ENCODE results near the gene NUCB1. TPM values are rescaled to one million over a fixed set of nuclear protein-coding genes. Genes with fewer than 3 reads are reported as not detected.
A peak's percentile ranks its signal among the peaks of the same experiment; 100 is the strongest.

The NUCB1 gene
- total and polyA plus RNA-seq, 9 of the 15 experiments (the other 6 are each of a cell fraction or from before 2014, with no cell fraction given): 3.1 to 153 (median 71.7) TPM

GRCh38 chr19:48967346-48968178 lies 67.5 kb downstream of the NUCB1 start (continued):
- TF ChIP-seq, protein P1, sequence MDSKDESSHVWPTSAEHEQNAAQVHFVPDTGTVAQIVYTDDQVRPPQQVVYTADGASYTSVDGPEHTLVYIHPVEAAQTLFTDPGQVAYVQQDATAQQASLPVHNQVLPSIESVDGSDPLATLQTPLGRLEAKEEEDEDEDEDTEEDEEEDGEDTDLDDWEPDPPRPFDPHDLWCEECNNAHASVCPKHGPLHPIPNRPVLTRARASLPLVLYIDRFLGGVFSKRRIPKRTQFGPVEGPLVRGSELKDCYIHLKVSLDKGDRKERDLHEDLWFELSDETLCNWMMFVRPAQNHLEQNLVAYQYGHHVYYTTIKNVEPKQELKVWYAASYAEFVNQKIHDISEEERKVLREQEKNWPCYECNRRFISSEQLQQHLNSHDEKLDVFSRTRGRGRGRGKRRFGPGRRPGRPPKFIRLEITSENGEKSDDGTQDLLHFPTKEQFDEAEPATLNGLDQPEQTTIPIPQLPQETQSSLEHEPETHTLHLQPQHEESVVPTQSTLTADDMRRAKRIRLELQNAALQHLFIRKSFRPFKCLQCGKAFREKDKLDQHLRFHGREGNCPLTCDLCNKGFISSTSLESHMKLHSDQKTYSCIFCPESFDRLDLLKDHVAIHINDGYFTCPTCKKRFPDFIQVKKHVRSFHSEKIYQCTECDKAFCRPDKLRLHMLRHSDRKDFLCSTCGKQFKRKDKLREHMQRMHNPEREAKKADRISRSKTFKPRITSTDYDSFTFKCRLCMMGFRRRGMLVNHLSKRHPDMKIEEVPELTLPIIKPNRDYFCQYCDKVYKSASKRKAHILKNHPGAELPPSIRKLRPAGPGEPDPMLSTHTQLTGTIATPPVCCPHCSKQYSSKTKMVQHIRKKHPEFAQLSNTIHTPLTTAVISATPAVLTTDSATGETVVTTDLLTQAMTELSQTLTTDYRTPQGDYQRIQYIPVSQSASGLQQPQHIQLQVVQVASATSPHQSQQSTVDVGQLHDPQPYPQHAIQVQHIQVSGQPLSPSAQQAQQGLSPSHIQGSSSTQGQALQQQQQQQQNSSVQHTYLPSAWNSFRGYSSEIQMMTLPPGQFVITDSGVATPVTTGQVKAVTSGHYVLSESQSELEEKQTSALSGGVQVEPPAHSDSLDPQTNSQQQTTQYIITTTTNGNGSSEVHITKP (IDR thresholded peaks at IDR 0.05; ENCODE audit: partially characterized antibody): peak; percentile 65
- TF ChIP-seq ESRRA (IDR thresholded peaks at IDR 0.05; ENCODE audit: borderline replicate concordance, low read depth): no peak
- TF ChIP-seq DACH1 (IDR thresholded peaks at IDR 0.05; ENCODE audit: partially characterized antibody): no peak
- no peak for TF ChIP-seq TCF7 (IDR thresholded peaks at IDR 0.05; ENCODE audit: borderline replicate concordance)
- TF ChIP-seq SP2 (IDR thresholded peaks at IDR 0.05; ENCODE audit: extremely low read depth, low read depth, low read length, poor library complexity, severe bottlenecking): no peak
- TF ChIP-seq MEF2D (tag; conservative IDR thresholded peaks at IDR 0.05; ENCODE audit: low read depth): no peak
- TF ChIP-seq ELF2 (CRISPR knock-in tag; IDR thresholded peaks at IDR 0.05): peak; percentile 81
- no peak for TF ChIP-seq ATF1 (CRISPR knock-in tag; IDR thresholded peaks at IDR 0.05)
- TF ChIP-seq ATF1 (tag; IDR thresholded peaks at IDR 0.05): peak; percentile 50
- no peak for TF ChIP-seq FOXA1 (IDR thresholded peaks at IDR 0.05; ENCODE audit: borderline replicate concordance)
- TF ChIP-seq ZNF655 (CRISPR knock-in tag; IDR thresholded peaks at IDR 0.05): no peak
- no peak for TF ChIP-seq CREB5 (CRISPR knock-in tag; IDR thresholded peaks at IDR 0.05)
- TF ChIP-seq TAF9B (IDR thresholded peaks at IDR 0.05; ENCODE audit: partially characterized antibody): no peak
- TF ChIP-seq ZNF217 (CRISPR knock-in tag; IDR thresholded peaks at IDR 0.05): no peak
- TF ChIP-seq SMAD4 (CRISPR knock-in tag; conservative IDR thresholded peaks at IDR 0.05): no peak
- TF ChIP-seq ARID1B (IDR thresholded peaks at IDR 0.05): no peak
- TF ChIP-seq ATF6 (CRISPR knock-in tag; IDR thresholded peaks at IDR 0.05): no peak
- TF ChIP-seq ETV6 (IDR thresholded peaks at IDR 0.05; ENCODE audit: borderline replicate concordance in 1 of 2, low read depth in 2 of 2, low read length in 1 of 2): no peak
- no peak for TF ChIP-seq ETV6 (CRISPR knock-in tag; IDR thresholded peaks at IDR 0.05; ENCODE audit: borderline replicate concordance)
- TF ChIP-seq KLF6 (CRISPR knock-in tag; IDR thresholded peaks at IDR 0.05; ENCODE audit: borderline replicate concordance): no peak
- peak; percentile 51; the same call in 1 of the 2 replicates for TF ChIP-seq NFATC3 (IDR thresholded peaks at IDR 0.05)
